HFF-Myc (cell line): ENCODE measurements around the gene CACNA1C.
A peak's percentile ranks its signal among the peaks of the same experiment; 100 is the strongest.

Experiments
- DNase-seq: peaks from one replicate; pipeline ENCODE4 v3.0.0-alpha.2; 2011; ENCODE audit warnings: low read depth; ENCODE audit errors: extremely low read depth
- H3K4me3 ChIP-seq: replicated peaks from 2 replicates; pipeline ENCODE4 v1.5.1; 2011; ENCODE audit warnings: low read depth, mild to moderate bottlenecking, control low read depth, low read length
- TF ChIP-seq, protein P1 (sequence below): IDR thresholded peaks from 2 replicates; pipeline ENCODE4 v1.5.1; 2012; ENCODE audit warnings: mild to moderate bottlenecking, low read depth, low read length, control low read depth; ENCODE audit errors: missing control alignments

CACNA1C gene

DNA sequence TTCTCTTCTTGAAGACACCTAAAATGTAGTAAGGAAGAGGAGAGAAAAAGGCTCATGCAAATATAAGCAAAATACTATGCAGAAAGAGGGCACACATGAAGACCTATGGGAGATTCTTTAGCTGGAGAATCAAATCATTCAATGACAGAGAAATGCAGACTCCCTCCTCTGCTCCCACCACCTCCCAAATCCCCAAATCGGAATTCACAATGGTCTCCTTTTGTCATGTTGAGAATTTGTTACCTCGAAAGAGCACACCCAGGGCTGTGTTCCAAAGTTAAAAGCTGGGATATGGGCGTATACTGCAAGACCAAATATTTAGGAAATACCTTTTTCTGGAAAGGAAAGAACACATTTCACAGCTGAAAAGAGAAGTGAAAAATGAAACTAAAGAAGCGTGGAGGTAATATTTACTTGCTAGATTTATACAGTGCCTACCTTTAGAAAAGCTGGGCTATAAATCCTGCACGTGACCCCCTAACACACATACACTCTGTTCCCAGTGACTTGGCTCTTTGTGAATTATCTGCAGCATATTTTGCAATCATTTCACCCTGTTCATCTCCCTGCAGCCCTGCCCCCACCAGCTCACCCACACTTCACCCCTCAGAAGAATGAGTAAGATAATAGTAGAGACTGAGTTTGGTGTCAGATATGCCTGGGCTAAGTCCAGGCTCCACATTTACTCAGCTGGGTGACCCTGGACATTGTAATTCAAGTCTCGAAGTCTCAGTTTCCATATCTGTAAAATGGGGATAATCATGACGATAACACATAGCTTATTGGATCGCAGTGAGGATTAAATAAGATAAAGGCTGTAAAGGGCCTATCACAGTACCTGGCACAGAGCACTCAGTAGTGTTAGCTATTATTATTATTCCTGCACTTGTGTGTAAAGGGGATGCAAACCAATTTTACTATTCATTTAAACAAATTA is 2.9 kb upstream of the CACNA1C start:
- no peak for DNase-seq
- no peak overlapping the region for H3K4me3 ChIP-seq

GRCh38 chr12:2051700-2052621 is 826 bp upstream of the CACNA1C start:
- peak overlapping the region; percentile 42 for H3K4me3 ChIP-seq
- no peak for DNase-seq
- TF ChIP-seq, protein P1, sequence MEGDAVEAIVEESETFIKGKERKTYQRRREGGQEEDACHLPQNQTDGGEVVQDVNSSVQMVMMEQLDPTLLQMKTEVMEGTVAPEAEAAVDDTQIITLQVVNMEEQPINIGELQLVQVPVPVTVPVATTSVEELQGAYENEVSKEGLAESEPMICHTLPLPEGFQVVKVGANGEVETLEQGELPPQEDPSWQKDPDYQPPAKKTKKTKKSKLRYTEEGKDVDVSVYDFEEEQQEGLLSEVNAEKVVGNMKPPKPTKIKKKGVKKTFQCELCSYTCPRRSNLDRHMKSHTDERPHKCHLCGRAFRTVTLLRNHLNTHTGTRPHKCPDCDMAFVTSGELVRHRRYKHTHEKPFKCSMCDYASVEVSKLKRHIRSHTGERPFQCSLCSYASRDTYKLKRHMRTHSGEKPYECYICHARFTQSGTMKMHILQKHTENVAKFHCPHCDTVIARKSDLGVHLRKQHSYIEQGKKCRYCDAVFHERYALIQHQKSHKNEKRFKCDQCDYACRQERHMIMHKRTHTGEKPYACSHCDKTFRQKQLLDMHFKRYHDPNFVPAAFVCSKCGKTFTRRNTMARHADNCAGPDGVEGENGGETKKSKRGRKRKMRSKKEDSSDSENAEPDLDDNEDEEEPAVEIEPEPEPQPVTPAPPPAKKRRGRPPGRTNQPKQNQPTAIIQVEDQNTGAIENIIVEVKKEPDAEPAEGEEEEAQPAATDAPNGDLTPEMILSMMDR, result no peak

More for the DNA sequence above, 2.9 kb upstream of the CACNA1C start:
- TF ChIP-seq, protein P1, result no peak

DNA sequence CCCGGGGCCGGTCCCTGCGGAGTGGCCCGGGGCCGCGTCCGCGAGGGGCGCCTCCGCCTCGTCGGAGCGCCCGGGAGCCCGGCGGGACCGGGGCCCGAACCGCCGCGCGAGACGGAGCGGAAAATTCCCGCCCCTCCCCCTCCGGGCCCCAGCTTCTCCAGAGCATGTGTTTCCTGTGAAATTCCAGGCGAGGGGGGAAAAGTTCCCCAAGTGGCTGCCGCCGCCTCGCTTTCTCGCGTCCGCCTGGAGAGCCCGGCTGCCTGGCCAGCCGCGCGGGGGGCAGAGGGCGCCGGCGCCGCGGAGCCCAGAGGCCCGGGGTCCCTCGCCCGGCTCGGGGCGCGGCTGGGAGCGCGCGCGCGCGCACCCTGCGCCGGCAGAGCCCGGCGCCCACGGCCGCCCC is 904 bp downstream of the CACNA1C start:
- peak overlapping the region; percentile 89 for H3K4me3 ChIP-seq
- DNase-seq, result no peak
- TF ChIP-seq, protein P1, result no peak

GRCh38 chr12:2054091-2055018 is 1.6 kb downstream of the CACNA1C start:
- DNase-seq, result no peak
- TF ChIP-seq, protein P1, result no peak
- peak overlapping the region; percentile 89 for H3K4me3 ChIP-seq

DNA sequence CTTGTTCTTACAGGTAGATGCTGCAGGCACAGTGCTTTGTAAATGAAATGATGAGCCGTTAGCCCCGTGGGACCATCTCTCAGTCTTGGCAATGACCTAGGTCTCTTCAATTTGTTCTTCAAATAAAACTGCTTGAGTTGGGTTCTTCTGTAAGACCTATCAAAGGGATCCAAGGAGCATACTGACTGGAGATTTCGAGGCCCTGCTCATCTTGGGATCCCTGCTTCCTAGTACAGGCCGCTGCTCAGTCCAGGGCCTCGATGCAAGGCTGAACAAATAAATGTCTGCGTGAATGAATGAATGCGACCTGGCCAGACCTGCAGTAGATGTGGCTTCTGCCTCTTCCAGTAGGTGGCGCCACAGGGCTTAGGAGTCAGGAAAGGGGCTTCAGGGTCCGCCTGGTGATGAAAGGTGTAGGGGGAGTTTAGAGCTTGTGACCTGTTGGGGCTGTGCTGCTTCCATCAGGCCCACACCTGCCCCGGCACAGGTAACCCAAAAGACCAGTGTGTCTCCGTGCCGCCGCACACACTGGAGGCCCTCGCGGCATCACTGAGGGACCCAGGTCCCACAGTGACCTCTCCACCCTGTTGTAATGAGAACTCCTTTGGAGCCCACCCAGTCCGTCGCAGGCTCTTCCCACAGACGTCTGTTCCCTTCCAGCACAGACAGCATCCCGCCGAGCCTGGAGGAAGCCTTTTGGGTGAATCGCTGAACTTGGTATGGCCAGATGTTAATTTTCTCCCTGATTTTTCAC is 4.4 kb downstream of the CACNA1C start:
- no peak overlapping the region for H3K4me3 ChIP-seq
- TF ChIP-seq, protein P1, result peak; percentile 90
- no peak for DNase-seq
